PC-3 (cell line): ENCODE data around the gene OSBPL9. TPM values are rescaled to one million over a fixed set of nuclear protein-coding genes. Genes with fewer than 3 reads are reported as not detected.

Source experiments
- ATAC-seq: fragments of 200-7000 bp; cut with Tn5 transposase; 2 replicates; pipeline ENCODE4 v1.9.1; 2020; ENCODE audit warnings: mild to moderate bottlenecking, moderate library complexity
- BruUV-seq: library from RNA; stranded (reverse); fragments of 400-500 nt; replicated peaks from 2 replicates; lab custom pipeline; 2021; lab: Mats Ljungman, UMichigan
- CTCF ChIA-PET: fragments of 300-600 bp; sonication (Branson Sonifier 250); formaldehyde crosslinking; loops from one replicate; lab custom pipeline; 2022; ENCODE audit warnings: antibody characterized with exemption; lab: Charles Lee
- POLR2A ChIA-PET: fragments of 300-600 bp; sonication (Branson Sonifier 250); formaldehyde crosslinking; loops from one replicate; lab custom pipeline; 2022; ENCODE audit warnings: antibody characterized with exemption; ENCODE audit not compliant: unreplicated experiment; lab: Charles Lee
- DNase-seq: peaks from one replicate; pipeline ENCODE4 v3.0.0-alpha.2; 2015
- H2AFZ ChIP-seq: fragments of 300-600 bp; sonication (generic); 2 replicates; pipeline ENCODE4 v1.6.0; 2016; ENCODE audit warnings: antibody characterized with exemption, low read length
- H3F3A ChIP-seq: fragments of 300-600 bp; sonication (generic); one replicate; pipeline ENCODE4 v1.6.0; 2017; ENCODE audit warnings: antibody characterized with exemption, low read length, control low read depth, mild to moderate bottlenecking; ENCODE audit not compliant: unreplicated experiment
- H3K27ac ChIP-seq: fragments of 300-600 bp; sonication (generic); 2 replicates; pipeline ENCODE4 v1.5.1; 2016; ENCODE audit warnings: mild to moderate bottlenecking, low read length
- H3K27me3 ChIP-seq: fragments of 300-600 bp; sonication (generic); 2 replicates; pipeline ENCODE4 v1.6.1; 2016; ENCODE audit warnings: low read length, mixed read lengths
- H3K36me3 ChIP-seq: fragments of 300-600 bp; sonication (generic); 2 replicates; pipeline ENCODE4 v1.6.1; 2016; ENCODE audit warnings: low read depth, mixed run types, low read length, mixed read lengths
- H3K4me1 ChIP-seq: fragments of 300-600 bp; sonication (generic); 2 replicates; pipeline ENCODE4 v1.5.1; 2016; ENCODE audit warnings: low read length; ENCODE audit not compliant: insufficient read depth
- H3K4me2 ChIP-seq: fragments of 300-600 bp; sonication (generic); 2 replicates; pipeline ENCODE4 v1.6.0; 2016; ENCODE audit warnings: low read length
- H3K4me3 ChIP-seq: fragments of 300-600 bp; sonication (generic); 2 replicates; pipeline ENCODE4 v1.5.1; 2016; ENCODE audit warnings: mild to moderate bottlenecking, low read length, mixed read lengths
- H3K79me2 ChIP-seq: fragments of 300-600 bp; sonication (generic); 2 replicates; pipeline ENCODE4 v1.6.1; 2017; ENCODE audit warnings: low read length, mixed read lengths
- H3K9ac ChIP-seq: fragments of 300-600 bp; sonication (generic); 2 replicates; pipeline ENCODE4 v1.6.0; 2016; ENCODE audit warnings: mild to moderate bottlenecking, low read length
- H3K9me2 ChIP-seq: fragments of 300-600 bp; sonication (generic); replicated peaks from 2 replicates; pipeline ENCODE4 v1.6.1; 2016; ENCODE audit warnings: mixed run types, low read length, mixed read lengths
- H3K9me3 ChIP-seq: fragments of 300-600 bp; sonication (generic); 2 replicates; pipeline ENCODE4 v1.6.1; 2016; ENCODE audit warnings: low read length, mixed read lengths
- H4K20me1 ChIP-seq: fragments of 300-600 bp; sonication (generic); 2 replicates; pipeline ENCODE4 v1.6.1; 2016; ENCODE audit warnings: low read length, mixed read lengths
- EZH2 ChIP-seq: fragments of 300-600 bp; sonication (generic); IDR thresholded peaks from one replicate; pipeline ENCODE4 v1.6.1; 2017; ENCODE audit warnings: antibody characterized with exemption, mild to moderate bottlenecking, low read length; ENCODE audit not compliant: unreplicated experiment
- EZH2phosphoT487 ChIP-seq: fragments of 300-600 bp; sonication (generic); IDR thresholded peaks from 2 replicates; pipeline ENCODE4 v1.6.1; 2018; ENCODE audit warnings: mild to moderate bottlenecking, antibody characterized with exemption, low read length, borderline replicate concordance
- intact Hi-C: fragments of 100-400 bp; cut with micrococcal nuclease; formaldehyde crosslinking; loops from 2 replicates; pipeline ENCODE4 v1.9.0; 2023
- total RNA-seq: library from RNA; depleted of rRNA; stranded (reverse); fragments of >200 nt; gene quantifications from 2 replicates; pipeline ENCODE4 v1.2.3, GENCODE V29; 2014
- TF ChIP-seq, protein P1 (sequence below): fragments of 300-600 bp; sonication (generic); conservative IDR thresholded peaks from 2 replicates; pipeline ENCODE4 v1.5.1; 2017; ENCODE audit warnings: antibody characterized with exemption, low read depth, mild to moderate bottlenecking, low read length

The OSBPL9 gene
- total RNA-seq, 1 experiment from 2014 or later = 74.7 TPM

DNA sequence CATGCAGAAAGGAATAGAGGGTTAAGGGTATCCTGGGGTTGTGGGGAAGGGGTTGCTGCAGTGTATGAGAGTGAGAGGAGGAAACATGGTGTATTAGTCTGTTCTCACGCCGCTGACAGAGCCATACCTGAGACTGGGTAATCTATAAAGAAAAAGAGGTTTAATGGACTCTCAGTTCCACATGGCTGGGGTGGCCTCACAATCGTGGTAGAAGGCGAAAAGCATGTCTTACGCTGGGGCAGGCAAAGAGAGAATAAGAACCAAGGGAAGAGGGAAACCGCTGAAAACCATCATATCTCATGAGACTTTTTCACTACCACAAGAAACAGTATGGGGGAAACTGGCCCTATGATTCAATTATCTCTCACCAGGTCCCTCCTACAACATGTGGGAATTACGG lies 17.7 kb downstream of the OSBPL9 start:
- ChIA-PET CTCF (no interaction called here), POLR2A (no interaction called here)
- Histone ChIP-seq H3K27me3 (no peaks in the 10 kb centered on the region), H4K20me1 (no peaks in the 10 kb centered on the region), H3K9ac (no peak overlapping the region), H3F3A (peaks cover 3% of the 10 kb centered on the region), H3K4me1 (peaks cover 39% of the 10 kb centered on the region), H3K36me3 (no peaks in the 10 kb centered on the region), H3K79me2 (peaks cover 80% of the 10 kb centered on the region), H3K27ac (no peak overlapping the region), H3K9me2 (no peaks in the 10 kb centered on the region), H2AFZ (no peak overlapping the region), H3K4me3 (no peak overlapping the region), H3K9me3 (no peaks in the 10 kb centered on the region), H3K4me2 (no peak overlapping the region)
- ATAC-seq (no peak), DNase-seq (no peak)
- TF ChIP-seq EZH2phosphoT487 (no peak), EZH2 (no peak)
- TF ChIP-seq, protein P1, sequence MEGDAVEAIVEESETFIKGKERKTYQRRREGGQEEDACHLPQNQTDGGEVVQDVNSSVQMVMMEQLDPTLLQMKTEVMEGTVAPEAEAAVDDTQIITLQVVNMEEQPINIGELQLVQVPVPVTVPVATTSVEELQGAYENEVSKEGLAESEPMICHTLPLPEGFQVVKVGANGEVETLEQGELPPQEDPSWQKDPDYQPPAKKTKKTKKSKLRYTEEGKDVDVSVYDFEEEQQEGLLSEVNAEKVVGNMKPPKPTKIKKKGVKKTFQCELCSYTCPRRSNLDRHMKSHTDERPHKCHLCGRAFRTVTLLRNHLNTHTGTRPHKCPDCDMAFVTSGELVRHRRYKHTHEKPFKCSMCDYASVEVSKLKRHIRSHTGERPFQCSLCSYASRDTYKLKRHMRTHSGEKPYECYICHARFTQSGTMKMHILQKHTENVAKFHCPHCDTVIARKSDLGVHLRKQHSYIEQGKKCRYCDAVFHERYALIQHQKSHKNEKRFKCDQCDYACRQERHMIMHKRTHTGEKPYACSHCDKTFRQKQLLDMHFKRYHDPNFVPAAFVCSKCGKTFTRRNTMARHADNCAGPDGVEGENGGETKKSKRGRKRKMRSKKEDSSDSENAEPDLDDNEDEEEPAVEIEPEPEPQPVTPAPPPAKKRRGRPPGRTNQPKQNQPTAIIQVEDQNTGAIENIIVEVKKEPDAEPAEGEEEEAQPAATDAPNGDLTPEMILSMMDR = no peak
- intact Hi-C loops = no loop called here
- no TSS peak for BruUV-seq

DNA sequence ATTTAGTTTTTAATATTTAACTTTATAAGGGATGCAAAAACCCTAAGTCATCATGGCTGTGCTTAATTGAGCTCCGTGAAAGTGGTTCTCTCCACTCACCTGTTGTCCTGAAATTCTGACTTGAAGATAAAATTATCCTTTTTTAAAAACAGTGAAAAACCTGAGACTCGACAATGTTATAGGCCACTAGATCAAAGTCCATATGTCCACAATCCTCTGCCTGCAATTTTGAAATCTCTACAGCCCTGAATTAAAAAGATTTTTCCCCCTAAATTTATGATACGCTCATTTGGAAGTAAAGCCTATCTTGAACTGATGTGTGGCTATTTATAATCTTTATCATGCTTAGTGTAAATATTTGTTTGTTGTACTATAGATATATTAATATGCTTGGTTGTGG lies 18.7 kb downstream of the OSBPL9 start:
- no peak overlapping the region for H3K27ac ChIP-seq
- ATAC-seq = no peak
- H3K9me3 ChIP-seq = no peaks in the 10 kb centered on the region
- H3K4me1 ChIP-seq = peaks cover 33% of the 10 kb centered on the region
- intact Hi-C loops = no loop called here
- peaks cover 3% of the 10 kb centered on the region for H3F3A ChIP-seq
- no TSS peak for BruUV-seq
- no peaks in the 10 kb centered on the region for H3K36me3 ChIP-seq
- CTCF ChIA-PET = no interaction called here
- no peak overlapping the region for H3K9ac ChIP-seq
- H3K27me3 ChIP-seq = no peaks in the 10 kb centered on the region
- H2AFZ ChIP-seq = no peak overlapping the region
- DNase-seq = no peak
- POLR2A ChIA-PET = no interaction called here
- no peaks in the 10 kb centered on the region for H3K9me2 ChIP-seq
- no peak overlapping the region for H3K4me2 ChIP-seq
- no peak overlapping the region for H3K4me3 ChIP-seq
- peaks cover 79% of the 10 kb centered on the region for H3K79me2 ChIP-seq
- no peaks in the 10 kb centered on the region for H4K20me1 ChIP-seq
- TF ChIP-seq EZH2 = no peak
- TF ChIP-seq, protein P1 = no peak

DNA sequence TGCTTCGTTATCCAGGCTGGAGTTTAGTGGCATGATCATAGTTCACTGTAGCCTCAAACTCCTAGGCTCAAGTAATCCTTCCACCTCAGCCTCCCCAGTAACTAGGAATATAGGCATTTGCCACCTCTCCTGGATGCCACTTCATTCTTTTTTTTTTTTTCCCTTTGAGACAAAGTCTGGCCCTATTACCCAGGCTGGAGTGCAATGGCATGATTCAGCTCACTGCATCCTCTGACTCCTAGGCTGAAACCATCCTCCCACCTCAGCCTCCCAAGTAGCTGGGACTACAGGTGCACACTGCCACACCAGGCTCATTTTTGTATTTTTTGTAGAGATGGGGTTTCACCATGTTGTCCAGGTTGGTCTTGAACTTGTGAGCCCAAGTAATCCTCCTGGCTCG lies 19.3 kb downstream of the OSBPL9 start:
- Histone ChIP-seq H3K9me3 (no peaks in the 10 kb centered on the region), H4K20me1 (no peaks in the 10 kb centered on the region), H3K4me1 (peaks cover 33% of the 10 kb centered on the region), H3K79me2 (peaks cover 79% of the 10 kb centered on the region), H3K4me3 (no peak overlapping the region), H3K27ac (no peak overlapping the region), H3K4me2 (no peak overlapping the region), H3K9me2 (no peaks in the 10 kb centered on the region), H3F3A (peaks cover 3% of the 10 kb centered on the region), H3K27me3 (no peaks in the 10 kb centered on the region), H2AFZ (no peak overlapping the region), H3K9ac (no peak overlapping the region), H3K36me3 (no peaks in the 10 kb centered on the region)
- intact Hi-C loops = no loop called here
- no TSS peak for BruUV-seq
- POLR2A ChIA-PET = no interaction called here
- TF ChIP-seq EZH2 (no peak), EZH2phosphoT487 (no peak)
- TF ChIP-seq, protein P1 = no peak
- no peak for DNase-seq
- ATAC-seq = no peak
- CTCF ChIA-PET = interaction anchor here (0.7 kb wide), 1 partner anchor 96 kb away, joined by 3 read pairs; no protein-coding TSS in a partner anchor
